NT2/D1 (cell line): Measurements from ENCODE around the gene MATN1.
"Not testable (repeated sequence)": the region's sequence is repeated elsewhere in the genome, so short reads cannot be mapped to it uniquely, and the experiment has no call there.

ENCODE experiments used
- SUZ12 ChIP-seq: IDR thresholded peaks from 2 replicates; pipeline ENCODE4 v1.6.1; 2011; ENCODE audit not compliant: insufficient read length, insufficient read depth; ENCODE audit errors: extremely low read depth
- YY1 ChIP-seq: IDR thresholded peaks from 2 replicates; pipeline ENCODE4 v1.6.1; 2011; ENCODE audit not compliant: insufficient read length, insufficient read depth
- ZNF274 ChIP-seq: IDR thresholded peaks from 2 replicates; pipeline ENCODE4 v1.6.1; 2011; ENCODE audit warnings: mild to moderate bottlenecking, low read depth, low read length

DNA sequence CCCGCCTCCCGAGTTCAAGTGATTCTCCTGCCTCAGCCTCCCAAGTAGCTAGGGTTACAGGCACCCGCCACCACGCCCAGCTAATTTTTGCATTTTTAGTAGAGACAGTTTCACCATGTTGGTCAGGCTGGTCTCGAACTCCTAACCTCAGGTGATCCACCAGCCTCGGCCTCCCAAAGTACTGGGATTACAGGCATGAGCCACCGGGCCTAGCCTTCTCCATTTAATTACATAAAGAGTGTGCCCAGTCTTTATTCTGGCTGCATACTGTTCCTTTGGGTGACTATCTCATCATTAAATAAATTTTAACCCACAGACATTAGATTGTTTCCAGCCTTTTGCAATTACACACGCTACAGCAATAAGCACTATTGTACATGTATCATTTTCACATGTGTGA is 43.6 kb upstream of the MATN1 start:
- TF ChIP-seq ZNF274, SUZ12, YY1: not testable (repeated sequence)
